ENCODE measurements around the gene MINDY1. TPM values are rescaled to one million over a fixed set of nuclear protein-coding genes. Genes with fewer than 3 reads are reported as not detected.

MINDY1 gene
- total RNA-seq, 1 experiment from 2014 or later, result 15.8 TPM

DNA sequence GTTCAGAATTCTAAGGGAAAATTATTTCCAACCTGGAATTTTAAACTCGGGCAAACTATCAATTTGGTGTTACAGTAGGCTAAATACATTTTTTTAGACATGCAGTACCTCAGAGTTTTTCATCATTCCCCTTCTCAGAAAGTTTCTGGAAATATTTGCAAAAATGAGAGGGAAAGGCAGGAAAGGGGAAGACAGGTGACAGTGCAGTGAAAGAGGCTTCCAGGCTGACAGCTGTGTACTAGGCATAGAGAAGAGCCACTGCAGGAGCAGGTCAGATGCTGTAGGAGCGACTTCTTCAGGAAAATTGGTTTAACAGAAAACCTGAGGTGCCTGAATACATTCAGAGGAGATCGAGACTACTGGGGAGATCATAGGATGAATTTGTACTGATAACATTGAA is 52.0 kb downstream of the MINDY1 start:
- no peaks in the 10 kb centered on the region for H3K27me3 ChIP-seq (ENCODE audit: control insufficient read depth, insufficient read depth, low read length)
- in situ Hi-C loops (cut with HindIII; ENCODE audit: low pct_unique_long_range_greater_than_20kb, low sequenced_read_pairs), result no loop called here
- peaks cover 22% of the 10 kb centered on the region for H3K36me3 ChIP-seq (ENCODE audit: control insufficient read depth, insufficient read depth, low read length)
- intact Hi-C loops (cut with micrococcal nuclease; ENCODE audit: unreplicated experiment), result no loop called here
- no peak overlapping the region for H3K27ac ChIP-seq (ENCODE audit: low read length)
- H3K4me3 ChIP-seq (ENCODE audit: low read depth in 2 of 2, low read length in 2 of 2), result no peak overlapping the region
- ChIA-PET POLR2A (no interaction called here), CTCF (no interaction called here)
- no TSS peak for BruUV-seq (replicated peaks)
- DNase-seq (ENCODE audit: low read depth, low spot score) (no peak), ATAC-seq (no peak)
- H3K4me1 ChIP-seq (ENCODE audit: control insufficient read depth, insufficient read depth, low read length), result no peaks in the 10 kb centered on the region
- no peak for TF ChIP-seq POLR2AphosphoS5 (IDR thresholded peaks at IDR 0.05; ENCODE audit: low read depth, low read length)
- TF ChIP-seq, protein P1, sequence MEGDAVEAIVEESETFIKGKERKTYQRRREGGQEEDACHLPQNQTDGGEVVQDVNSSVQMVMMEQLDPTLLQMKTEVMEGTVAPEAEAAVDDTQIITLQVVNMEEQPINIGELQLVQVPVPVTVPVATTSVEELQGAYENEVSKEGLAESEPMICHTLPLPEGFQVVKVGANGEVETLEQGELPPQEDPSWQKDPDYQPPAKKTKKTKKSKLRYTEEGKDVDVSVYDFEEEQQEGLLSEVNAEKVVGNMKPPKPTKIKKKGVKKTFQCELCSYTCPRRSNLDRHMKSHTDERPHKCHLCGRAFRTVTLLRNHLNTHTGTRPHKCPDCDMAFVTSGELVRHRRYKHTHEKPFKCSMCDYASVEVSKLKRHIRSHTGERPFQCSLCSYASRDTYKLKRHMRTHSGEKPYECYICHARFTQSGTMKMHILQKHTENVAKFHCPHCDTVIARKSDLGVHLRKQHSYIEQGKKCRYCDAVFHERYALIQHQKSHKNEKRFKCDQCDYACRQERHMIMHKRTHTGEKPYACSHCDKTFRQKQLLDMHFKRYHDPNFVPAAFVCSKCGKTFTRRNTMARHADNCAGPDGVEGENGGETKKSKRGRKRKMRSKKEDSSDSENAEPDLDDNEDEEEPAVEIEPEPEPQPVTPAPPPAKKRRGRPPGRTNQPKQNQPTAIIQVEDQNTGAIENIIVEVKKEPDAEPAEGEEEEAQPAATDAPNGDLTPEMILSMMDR (IDR thresholded peaks at IDR 0.05), result no peak
- no peak for TF ChIP-seq SIN3A (IDR thresholded peaks at IDR 0.05; ENCODE audit: borderline replicate concordance, insufficient read depth, low read depth, low read length)
- TF ChIP-seq, protein P2, sequence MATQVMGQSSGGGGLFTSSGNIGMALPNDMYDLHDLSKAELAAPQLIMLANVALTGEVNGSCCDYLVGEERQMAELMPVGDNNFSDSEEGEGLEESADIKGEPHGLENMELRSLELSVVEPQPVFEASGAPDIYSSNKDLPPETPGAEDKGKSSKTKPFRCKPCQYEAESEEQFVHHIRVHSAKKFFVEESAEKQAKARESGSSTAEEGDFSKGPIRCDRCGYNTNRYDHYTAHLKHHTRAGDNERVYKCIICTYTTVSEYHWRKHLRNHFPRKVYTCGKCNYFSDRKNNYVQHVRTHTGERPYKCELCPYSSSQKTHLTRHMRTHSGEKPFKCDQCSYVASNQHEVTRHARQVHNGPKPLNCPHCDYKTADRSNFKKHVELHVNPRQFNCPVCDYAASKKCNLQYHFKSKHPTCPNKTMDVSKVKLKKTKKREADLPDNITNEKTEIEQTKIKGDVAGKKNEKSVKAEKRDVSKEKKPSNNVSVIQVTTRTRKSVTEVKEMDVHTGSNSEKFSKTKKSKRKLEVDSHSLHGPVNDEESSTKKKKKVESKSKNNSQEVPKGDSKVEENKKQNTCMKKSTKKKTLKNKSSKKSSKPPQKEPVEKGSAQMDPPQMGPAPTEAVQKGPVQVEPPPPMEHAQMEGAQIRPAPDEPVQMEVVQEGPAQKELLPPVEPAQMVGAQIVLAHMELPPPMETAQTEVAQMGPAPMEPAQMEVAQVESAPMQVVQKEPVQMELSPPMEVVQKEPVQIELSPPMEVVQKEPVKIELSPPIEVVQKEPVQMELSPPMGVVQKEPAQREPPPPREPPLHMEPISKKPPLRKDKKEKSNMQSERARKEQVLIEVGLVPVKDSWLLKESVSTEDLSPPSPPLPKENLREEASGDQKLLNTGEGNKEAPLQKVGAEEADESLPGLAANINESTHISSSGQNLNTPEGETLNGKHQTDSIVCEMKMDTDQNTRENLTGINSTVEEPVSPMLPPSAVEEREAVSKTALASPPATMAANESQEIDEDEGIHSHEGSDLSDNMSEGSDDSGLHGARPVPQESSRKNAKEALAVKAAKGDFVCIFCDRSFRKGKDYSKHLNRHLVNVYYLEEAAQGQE (IDR thresholded peaks at IDR 0.05; ENCODE audit: insufficient read depth in 1 of 2, low read depth in 2 of 2, low read length in 1 of 2), result no peak
- no peak for TF ChIP-seq TCF7L2 (IDR thresholded peaks at IDR 0.05; ENCODE audit: low read depth, low read length)
- no peaks in the 10 kb centered on the region for H3K9me3 ChIP-seq (ENCODE audit: control insufficient read depth, insufficient read depth, low read depth, low read length)

Other genes starting within 250 kb of the MINDY1 start
- gene CTSS, start 241.1 kb downstream of the MINDY1 start, total RNA-seq (2021; ENCODE audit: unreplicated experiment), result 5.1 TPM
- 4.4 TPM for gene CTSK, start 198.6 kb downstream of the MINDY1 start, total RNA-seq (2021; ENCODE audit: unreplicated experiment)
- 36.2 TPM for gene ARNT, start 130.3 kb downstream of the MINDY1 start, total RNA-seq (2021; ENCODE audit: unreplicated experiment)
- not detected for gene CTXND2, start 119.8 kb downstream of the MINDY1 start, total RNA-seq (2021; ENCODE audit: unreplicated experiment)
- 43.3 TPM for gene SETDB1, start 80.5 kb downstream of the MINDY1 start, total RNA-seq (2021; ENCODE audit: unreplicated experiment)
- 348 TPM for gene CERS2, start 32.1 kb downstream of the MINDY1 start, total RNA-seq (2021; ENCODE audit: unreplicated experiment)
- 1.2 TPM for gene ANXA9, start 24.6 kb downstream of the MINDY1 start, total RNA-seq (2021; ENCODE audit: unreplicated experiment)
- gene PRUNE1, start 1.5 kb upstream of the MINDY1 start, total RNA-seq (2021; ENCODE audit: unreplicated experiment), result 16.2 TPM
- gene BNIPL, start 29.7 kb upstream of the MINDY1 start, total RNA-seq (2021; ENCODE audit: unreplicated experiment), result 0.46 TPM
- 2.7 TPM for gene C1orf56, start 40.8 kb upstream of the MINDY1 start, total RNA-seq (2021; ENCODE audit: unreplicated experiment)
- gene CDC42SE1, start 52.7 kb upstream of the MINDY1 start, total RNA-seq (2021; ENCODE audit: unreplicated experiment), result 81.2 TPM
- 5.0 TPM for gene MLLT11, start 53.5 kb upstream of the MINDY1 start, total RNA-seq (2021; ENCODE audit: unreplicated experiment)
- gene GABPB2, start 63.9 kb upstream of the MINDY1 start, total RNA-seq (2021; ENCODE audit: unreplicated experiment), result 8.1 TPM
- gene SEMA6C, start 139.7 kb upstream of the MINDY1 start, total RNA-seq (2021; ENCODE audit: unreplicated experiment), result 5.7 TPM
- not detected for gene TNFAIP8L2, start 149.7 kb upstream of the MINDY1 start, total RNA-seq (2021; ENCODE audit: unreplicated experiment)
- 5.1 TPM for gene LYSMD1, start 159.0 kb upstream of the MINDY1 start, total RNA-seq (2021; ENCODE audit: unreplicated experiment)
- gene SCNM1, start 159.2 kb upstream of the MINDY1 start, total RNA-seq (2021; ENCODE audit: unreplicated experiment), result 36.5 TPM
- gene TMOD4, start 169.1 kb upstream of the MINDY1 start, total RNA-seq (2021; ENCODE audit: unreplicated experiment), result 0.80 TPM
- 71.5 TPM for gene VPS72, start 183.3 kb upstream of the MINDY1 start, total RNA-seq (2021; ENCODE audit: unreplicated experiment)
- gene PIP5K1A, start 191.7 kb upstream of the MINDY1 start, total RNA-seq (2021; ENCODE audit: unreplicated experiment), result 78.9 TPM
- gene PSMD4, start 247.8 kb upstream of the MINDY1 start, total RNA-seq (2021; ENCODE audit: unreplicated experiment), result 256 TPM